Body of pancreas (tissue), 4 donors: ENCODE measurements around the gene USP35.

Experiments
- CTCF ChIP-seq, 7 experiments: fragments of 450-650 bp in 4 of 7; fragments of 200-600 bp in 3 of 7; sonication (generic) in 3 of 7; IDR thresholded peaks; one replicate each; pipeline ENCODE4 v1.5.1; 2016 to 2019; ENCODE audit warnings: antibody characterized with exemption in 7 of 7
- POLR2A ChIP-seq, 3 donors: fragments of 450-650 bp; IDR thresholded peaks; one replicate each; pipeline ENCODE4 v1.6.1; 2016; ENCODE audit warnings: antibody characterized with exemption in 3 of 3, mild to moderate bottlenecking in 2 of 3

GRCh38 chr11:78220218-78221157, 31.8 kb downstream of the USP35 start:
- TF ChIP-seq CTCF (IDR thresholded peaks at IDR 0.05) (no peak), POLR2A (IDR thresholded peaks at IDR 0.05) (no peak)
